Choroid plexus epithelial cell (primary cell): Measurements from ENCODE around the gene RAD51B.
A peak's percentile ranks its signal among the peaks of the same experiment; 100 is the strongest.

Experiments
- DNase-seq: peaks from one replicate; pipeline ENCODE4 v3.0.0-alpha.2; 2010; ENCODE audit warnings: low read depth
- H3K4me3 ChIP-seq: 2 replicates; pipeline ENCODE4 v1.5.1; 2011; ENCODE audit warnings: low read depth, mild to moderate bottlenecking, control low read depth, low read length, moderate library complexity
- TF ChIP-seq, protein P1 (sequence below): conservative IDR thresholded peaks from 2 replicates; pipeline ENCODE4 v1.5.1; 2011; ENCODE audit warnings: low read depth, mild to moderate bottlenecking, control low read depth, inconsistent platforms, low read length, moderate library complexity

The RAD51B gene

DNA sequence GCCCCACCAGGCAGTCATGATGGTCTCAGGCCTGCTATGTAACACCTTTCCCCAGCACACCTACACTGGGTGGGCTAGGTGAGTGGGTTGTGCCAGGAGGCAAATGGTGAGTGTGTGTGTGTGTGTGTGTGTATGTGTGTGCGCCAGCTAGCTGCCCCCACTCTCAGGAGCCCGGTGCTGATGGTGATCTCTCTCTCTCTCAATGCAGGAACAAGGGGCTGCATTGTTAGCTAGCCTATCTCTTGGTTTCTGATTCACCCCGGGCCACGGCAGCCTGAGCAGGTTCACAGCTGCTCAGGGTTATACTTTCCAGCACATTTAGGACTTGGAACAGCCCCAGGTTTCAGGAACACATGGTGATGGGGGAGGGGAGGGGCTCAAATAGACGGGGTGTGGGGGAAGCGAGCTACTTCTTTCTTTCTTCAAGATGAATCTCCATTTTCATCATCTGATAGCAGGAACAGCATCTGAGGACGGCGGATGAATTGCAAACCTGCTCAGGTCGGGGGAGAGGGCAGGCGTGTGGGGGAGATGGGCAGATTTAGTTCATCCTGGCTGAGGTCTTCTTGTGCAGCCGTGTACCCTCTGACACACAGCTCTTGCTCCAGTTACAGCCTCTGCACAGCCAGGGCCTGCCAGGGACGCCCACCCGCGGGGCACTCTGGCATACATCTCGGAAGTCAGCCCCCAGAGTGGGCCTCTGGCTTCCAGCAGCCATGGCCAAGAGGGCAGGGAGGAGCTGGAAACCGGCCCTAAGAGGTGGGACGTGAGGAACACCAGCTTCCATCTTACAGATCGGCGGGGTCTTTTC, 835.6 kb downstream of the RAD51B start:
- H3K4me3 ChIP-seq = no peak overlapping the region

DNA sequence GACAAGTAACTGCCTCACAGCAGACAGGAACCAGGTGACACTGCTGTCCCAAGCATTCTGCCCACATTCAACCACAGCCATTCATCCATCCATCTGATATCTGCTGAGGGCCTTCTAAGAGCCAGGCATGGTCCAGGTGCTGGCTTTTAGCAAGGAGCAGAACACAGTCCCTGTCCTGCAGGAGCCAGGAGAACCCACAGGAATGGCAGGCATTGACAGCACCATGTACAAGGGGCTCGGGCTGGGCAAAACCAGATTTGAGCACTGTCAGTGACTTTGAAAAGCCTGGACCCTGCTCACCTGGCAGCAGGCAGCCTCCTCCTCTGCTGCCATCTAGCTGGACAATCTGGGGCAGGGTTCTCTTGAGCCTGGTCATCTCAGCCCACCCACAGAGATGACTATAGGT, 836.3 kb downstream of the RAD51B start:
- TF ChIP-seq, protein P1, sequence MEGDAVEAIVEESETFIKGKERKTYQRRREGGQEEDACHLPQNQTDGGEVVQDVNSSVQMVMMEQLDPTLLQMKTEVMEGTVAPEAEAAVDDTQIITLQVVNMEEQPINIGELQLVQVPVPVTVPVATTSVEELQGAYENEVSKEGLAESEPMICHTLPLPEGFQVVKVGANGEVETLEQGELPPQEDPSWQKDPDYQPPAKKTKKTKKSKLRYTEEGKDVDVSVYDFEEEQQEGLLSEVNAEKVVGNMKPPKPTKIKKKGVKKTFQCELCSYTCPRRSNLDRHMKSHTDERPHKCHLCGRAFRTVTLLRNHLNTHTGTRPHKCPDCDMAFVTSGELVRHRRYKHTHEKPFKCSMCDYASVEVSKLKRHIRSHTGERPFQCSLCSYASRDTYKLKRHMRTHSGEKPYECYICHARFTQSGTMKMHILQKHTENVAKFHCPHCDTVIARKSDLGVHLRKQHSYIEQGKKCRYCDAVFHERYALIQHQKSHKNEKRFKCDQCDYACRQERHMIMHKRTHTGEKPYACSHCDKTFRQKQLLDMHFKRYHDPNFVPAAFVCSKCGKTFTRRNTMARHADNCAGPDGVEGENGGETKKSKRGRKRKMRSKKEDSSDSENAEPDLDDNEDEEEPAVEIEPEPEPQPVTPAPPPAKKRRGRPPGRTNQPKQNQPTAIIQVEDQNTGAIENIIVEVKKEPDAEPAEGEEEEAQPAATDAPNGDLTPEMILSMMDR = peak; percentile 26
- no peak overlapping the region for H3K4me3 ChIP-seq
- DNase-seq = no peak

More for the DNA sequence above, 835.6 kb downstream of the RAD51B start:
- no peak for DNase-seq
- TF ChIP-seq, protein P1 = no peak

DNA sequence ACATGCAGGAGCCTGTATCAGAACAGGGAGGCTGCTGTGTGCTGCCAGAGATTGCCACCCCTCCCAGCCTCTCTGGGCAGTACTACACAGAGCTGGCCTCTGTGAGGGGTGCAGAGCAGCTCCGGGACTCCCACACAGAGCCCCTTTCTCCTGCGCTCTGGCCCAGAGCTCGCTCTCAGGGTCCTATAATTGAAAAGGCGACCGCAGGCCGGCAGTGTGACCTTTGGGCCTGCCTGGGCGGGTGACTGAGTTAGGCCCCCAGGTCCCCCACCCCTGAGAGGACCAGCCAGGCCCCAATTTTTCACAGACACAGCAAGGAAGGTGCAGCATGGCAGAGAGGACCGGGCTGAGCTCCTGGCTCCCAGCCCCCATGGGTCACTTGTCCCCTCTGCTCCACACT, 836.9 kb downstream of the RAD51B start:
- no peak for DNase-seq
- TF ChIP-seq, protein P1 = no peak

DNA sequence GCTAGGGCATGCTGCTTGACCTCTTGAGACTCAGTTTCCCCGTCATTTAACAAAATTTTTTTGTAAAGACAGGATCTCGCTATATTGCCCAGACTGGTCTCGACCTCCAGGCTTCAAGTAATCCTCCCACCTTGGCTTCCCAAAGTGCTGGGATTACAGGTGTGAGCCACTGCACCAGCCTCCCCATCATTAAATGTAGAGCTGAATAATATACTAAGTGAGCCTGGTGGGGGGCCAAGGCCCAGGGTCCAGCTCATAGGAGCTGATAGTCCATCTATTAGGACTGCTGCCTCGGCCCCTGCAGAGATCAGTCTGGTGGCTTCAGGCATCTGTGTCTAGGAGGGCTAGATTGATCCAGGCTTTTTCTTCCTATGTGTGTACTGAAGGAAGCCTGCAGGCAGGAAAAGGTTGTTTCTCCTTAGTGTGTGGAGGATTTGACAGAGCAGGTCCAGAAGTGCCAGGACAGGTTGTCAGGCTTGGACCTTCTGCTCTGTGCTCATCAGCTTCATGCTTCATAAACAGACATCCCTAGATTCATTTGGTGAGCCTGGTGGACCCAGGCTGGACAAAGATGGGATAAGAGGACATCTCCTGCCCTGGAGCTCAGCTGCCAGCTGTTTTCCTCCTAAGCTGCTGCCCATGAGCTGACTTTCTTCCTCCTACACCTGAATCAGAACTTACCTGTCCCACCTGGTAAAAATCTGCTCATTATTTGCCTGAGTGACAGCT, 837.9 kb downstream of the RAD51B start:
- TF ChIP-seq, protein P1 = no peak
- DNase-seq = no peak

More for the DNA sequence above, 836.9 kb downstream of the RAD51B start:
- H3K4me3 ChIP-seq = no peak overlapping the region

DNA sequence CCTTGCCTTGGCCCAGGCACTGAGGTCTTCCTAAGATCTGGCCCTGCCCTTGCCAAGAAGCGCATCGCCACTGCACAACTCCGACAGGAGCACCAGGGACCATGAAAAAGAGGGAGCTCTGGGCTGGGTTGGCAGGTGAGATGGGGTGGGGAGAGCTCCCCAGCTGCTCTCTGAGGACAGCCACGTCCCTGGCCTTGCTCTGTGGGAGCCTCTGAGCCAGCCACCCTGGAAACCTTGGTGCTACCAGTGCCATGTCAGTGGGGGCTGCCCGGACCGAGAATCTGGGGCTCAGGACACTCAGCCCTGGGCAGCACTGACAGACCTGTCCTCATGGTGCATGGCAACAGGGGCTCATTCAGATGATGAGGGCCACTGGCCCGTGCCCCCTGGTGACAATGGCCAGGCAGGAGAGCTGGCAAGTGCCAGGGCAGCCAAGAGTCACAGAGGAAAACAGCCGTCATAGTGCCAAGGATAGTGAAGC, 838.5 kb downstream of the RAD51B start:
- no peak for DNase-seq
- TF ChIP-seq, protein P1 = no peak
- H3K4me3 ChIP-seq = no peak overlapping the region

More for the DNA sequence above, 837.9 kb downstream of the RAD51B start:
- H3K4me3 ChIP-seq = no peak overlapping the region

DNA sequence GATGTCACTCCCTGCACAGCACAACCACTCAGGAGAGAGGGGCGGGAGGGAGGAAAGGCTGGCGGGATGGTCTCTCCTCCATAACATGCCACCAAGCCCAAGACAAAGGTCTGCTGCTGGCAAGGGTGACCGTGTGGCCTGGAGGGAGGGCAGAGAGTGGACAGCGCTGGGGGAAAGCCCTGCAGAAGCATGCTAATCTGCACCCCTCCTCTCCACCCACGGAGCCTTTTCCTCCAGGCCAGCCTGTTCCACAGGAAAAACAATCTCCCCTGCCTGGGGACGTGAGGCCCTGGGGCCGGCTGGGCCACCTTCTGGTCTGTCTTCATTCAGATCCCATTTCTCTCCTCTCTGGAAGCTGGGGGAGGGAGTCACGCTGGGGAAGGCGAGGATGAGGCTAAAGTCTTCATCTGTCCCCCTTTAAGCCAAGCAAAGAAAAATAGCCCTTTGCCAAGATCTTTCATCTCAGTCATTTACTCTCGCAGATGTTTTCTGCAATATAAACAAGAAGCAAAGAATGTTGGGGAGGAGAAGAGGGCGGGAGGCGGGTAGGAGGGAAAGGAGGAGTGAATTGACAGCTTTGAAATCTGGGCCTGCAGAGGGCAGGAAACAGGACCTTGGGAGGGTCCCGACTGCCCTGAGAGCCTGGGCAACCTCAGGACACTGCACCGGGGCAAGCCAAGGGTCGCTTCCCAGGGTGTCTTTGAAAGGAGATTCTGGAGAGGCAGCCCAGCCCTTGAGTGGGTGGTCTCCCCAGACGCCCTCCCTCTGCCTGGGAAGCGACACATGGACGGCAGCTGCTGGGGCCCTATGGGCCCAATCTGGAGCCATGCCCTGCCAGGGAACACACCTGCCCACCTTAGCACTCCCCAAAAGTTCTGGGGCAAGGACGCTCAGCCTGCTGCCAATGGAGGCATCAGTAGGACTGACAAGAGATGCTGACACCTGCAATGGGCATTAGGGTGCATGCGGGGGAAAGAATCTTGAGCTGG, 839.7 kb downstream of the RAD51B start:
- TF ChIP-seq, protein P1 = no peak
- peak; percentile 60 for DNase-seq
- no peak overlapping the region for H3K4me3 ChIP-seq
